Osteoblast (primary cell): ENCODE data around the gene PARN. TPM values are rescaled to one million over a fixed set of nuclear protein-coding genes. Genes with fewer than 3 reads are reported as not detected.

ENCODE experiments used
- DNase-seq: peaks from one replicate; pipeline ENCODE4 v3.0.0; 2011; ENCODE audit warnings: low spot score, mixed read lengths; ENCODE audit not compliant: insufficient read length; ENCODE audit errors: missing footprints
- H2AFZ ChIP-seq: 2 replicates; pipeline ENCODE4 v1.6.0; 2011; ENCODE audit warnings: mild to moderate bottlenecking, low read length
- H3K27ac ChIP-seq: 2 replicates; pipeline ENCODE4 v1.5.1; 2011; ENCODE audit warnings: mild to moderate bottlenecking, low read depth, low read length, moderate library complexity
- H3K27me3 ChIP-seq: 2 replicates; pipeline ENCODE4 v1.6.0; 2012; ENCODE audit warnings: mild to moderate bottlenecking, control low read depth, inconsistent platforms, low read length, moderate library complexity; ENCODE audit not compliant: insufficient read depth
- H3K36me3 ChIP-seq: 2 replicates; pipeline ENCODE4 v1.5.1; 2011; ENCODE audit warnings: mild to moderate bottlenecking, low read length, control low read depth, moderate library complexity; ENCODE audit not compliant: insufficient read depth
- H3K4me1 ChIP-seq: 2 replicates; pipeline ENCODE4 v1.5.1; 2011; ENCODE audit warnings: mild to moderate bottlenecking, low read length, control low read depth, moderate library complexity; ENCODE audit not compliant: insufficient read depth
- H3K4me2 ChIP-seq: 2 replicates; pipeline ENCODE4 v1.6.0; 2011; ENCODE audit warnings: mild to moderate bottlenecking, low read length; ENCODE audit not compliant: insufficient read depth
- H3K4me3 ChIP-seq: fragments of 200-600 bp; sonication (generic); 3 replicates; pipeline ENCODE4 v1.5.1; 2012; ENCODE audit warnings: mild to moderate bottlenecking, low read length, inconsistent platforms; ENCODE audit not compliant: insufficient read depth
- H3K79me2 ChIP-seq: 2 replicates; pipeline ENCODE4 v1.6.0; 2012; ENCODE audit warnings: mild to moderate bottlenecking, low read length, control low read depth, inconsistent platforms; ENCODE audit not compliant: insufficient read depth
- H3K9me3 ChIP-seq: 2 replicates; pipeline ENCODE4 v1.5.1; 2011; ENCODE audit warnings: low read depth, low read length, control low read depth
- H4K20me1 ChIP-seq: 2 replicates; pipeline ENCODE4 v1.6.0; 2012; ENCODE audit warnings: mild to moderate bottlenecking, low read length, control low read depth; ENCODE audit not compliant: insufficient read depth
- total RNA-seq: library from RNA; depleted of rRNA; stranded (reverse); fragments of >200 nt; gene quantifications from 2 replicates; pipeline ENCODE4 v1.2.3, GENCODE V29; 2012
- TF ChIP-seq, protein P1 (sequence below): IDR thresholded peaks from 2 replicates; pipeline ENCODE4 v1.5.1; 2011; ENCODE audit warnings: mild to moderate bottlenecking, low read depth, low read length, moderate library complexity; ENCODE audit errors: extremely low read depth

Gene PARN
- total RNA-seq, 1 donor: 40.9 TPM

DNA sequence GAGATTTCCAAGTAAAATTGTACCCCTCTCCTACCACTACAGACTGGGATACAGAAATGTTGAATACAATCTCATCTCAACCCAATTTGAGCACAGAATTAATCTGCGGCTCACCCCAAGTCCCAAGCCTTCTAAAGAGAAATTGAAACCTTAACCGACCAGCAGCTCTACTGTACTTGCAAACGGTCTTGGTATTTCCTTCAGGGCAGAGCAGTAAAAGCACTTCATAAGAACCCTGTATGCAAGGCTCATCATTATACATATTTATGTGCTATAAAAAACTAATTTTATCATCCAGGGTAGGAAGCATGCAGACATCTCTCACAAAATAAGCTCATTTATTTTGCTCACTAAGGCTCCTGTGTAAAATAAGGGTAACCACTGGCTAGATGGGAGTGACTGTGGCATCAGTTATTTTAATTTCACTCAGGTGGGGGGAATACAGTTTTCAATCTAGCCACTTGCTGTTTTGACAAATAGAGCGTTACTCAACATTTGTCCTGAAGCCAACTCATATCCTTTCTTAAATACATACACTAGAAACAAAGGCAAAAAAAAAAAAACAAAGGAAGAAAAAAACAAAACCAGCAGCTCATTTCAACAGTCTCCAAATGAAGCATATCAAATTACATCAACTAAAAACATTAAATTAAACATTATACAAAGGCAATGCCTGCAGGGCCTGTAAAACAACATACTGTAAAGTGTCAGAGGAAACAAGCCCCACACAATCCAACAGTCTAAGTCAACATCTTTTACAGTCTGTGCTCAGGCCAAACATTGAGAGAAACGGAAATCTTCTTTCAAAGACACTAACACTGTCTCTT is 65.0 kb downstream of the PARN start:
- no peaks in the 10 kb centered on the region for H3K9me3 ChIP-seq
- no peaks in the 10 kb centered on the region for H4K20me1 ChIP-seq
- H3K36me3 ChIP-seq: no peaks in the 10 kb centered on the region
- H3K4me3 ChIP-seq: peak overlapping the region; percentile 61
- TF ChIP-seq, protein P1, sequence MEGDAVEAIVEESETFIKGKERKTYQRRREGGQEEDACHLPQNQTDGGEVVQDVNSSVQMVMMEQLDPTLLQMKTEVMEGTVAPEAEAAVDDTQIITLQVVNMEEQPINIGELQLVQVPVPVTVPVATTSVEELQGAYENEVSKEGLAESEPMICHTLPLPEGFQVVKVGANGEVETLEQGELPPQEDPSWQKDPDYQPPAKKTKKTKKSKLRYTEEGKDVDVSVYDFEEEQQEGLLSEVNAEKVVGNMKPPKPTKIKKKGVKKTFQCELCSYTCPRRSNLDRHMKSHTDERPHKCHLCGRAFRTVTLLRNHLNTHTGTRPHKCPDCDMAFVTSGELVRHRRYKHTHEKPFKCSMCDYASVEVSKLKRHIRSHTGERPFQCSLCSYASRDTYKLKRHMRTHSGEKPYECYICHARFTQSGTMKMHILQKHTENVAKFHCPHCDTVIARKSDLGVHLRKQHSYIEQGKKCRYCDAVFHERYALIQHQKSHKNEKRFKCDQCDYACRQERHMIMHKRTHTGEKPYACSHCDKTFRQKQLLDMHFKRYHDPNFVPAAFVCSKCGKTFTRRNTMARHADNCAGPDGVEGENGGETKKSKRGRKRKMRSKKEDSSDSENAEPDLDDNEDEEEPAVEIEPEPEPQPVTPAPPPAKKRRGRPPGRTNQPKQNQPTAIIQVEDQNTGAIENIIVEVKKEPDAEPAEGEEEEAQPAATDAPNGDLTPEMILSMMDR: no peak
- peaks cover 3% of the 10 kb centered on the region for H3K79me2 ChIP-seq
- peak overlapping the region; percentile 88 for H3K4me2 ChIP-seq
- no peaks in the 10 kb centered on the region for H3K27me3 ChIP-seq
- H3K27ac ChIP-seq: peak overlapping the region; percentile 76
- H2AFZ ChIP-seq: peak overlapping the region; percentile 69
- H3K4me1 ChIP-seq: peaks cover 32% of the 10 kb centered on the region
- peak; percentile 90 for DNase-seq

DNA sequence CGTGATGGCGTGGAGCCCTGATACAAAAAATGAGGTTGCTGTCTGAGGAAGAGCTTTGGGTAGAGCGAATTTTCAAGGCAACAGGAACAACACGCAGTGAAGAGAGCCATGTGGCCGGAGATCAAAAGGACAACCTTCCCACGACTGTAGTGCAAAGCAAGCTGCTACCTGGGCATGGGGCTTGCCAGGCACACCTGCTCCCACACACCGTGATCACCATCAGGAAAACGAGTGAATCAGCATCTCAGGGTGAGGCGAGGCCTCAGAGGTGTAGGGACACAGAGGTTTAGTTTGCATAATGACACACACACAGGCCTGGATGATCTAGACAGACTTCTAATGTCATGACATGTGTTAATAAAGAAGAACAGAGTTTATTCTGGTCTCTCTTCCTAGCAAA is 65.7 kb downstream of the PARN start:
- Histone ChIP-seq H3K27ac (peak overlapping the region; percentile 76), H3K36me3 (no peaks in the 10 kb centered on the region)

DNA sequence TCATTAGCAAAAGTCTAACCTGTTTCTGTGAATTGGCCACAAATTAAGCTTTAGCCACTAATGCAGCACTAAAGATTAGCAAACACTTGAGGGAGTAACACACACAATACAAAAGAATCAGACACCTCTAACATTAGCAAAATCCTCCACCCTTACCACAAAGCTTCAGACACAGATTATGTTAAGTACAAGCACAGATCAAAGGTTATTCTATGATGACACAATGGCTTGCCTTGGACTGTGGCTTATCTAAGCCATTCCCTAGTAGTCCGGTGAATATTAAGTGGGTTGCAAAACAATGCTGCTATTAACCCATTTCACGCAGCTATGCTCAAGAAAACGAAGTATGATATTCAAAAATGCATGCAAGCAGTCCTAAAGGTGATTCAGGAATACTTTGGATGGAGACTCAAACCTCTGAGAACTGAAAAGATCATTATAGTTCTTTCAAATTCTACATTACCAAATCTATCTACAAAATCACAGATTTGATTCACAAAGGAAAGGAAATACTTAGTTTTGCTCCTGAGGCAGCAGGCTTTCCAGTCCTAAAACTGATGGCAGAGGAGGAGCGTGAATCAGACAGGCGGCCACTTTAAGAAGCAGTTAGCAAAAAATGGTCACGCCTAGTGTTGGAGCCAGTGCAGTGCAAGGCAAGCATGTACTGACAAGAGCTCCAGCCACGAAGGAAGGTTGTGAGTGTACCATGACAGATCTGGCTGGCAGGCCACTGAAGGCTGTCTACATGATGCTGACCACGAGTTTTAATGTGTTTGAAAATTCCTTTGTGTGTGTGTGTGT is 67.2 kb downstream of the PARN start:
- H3K27ac ChIP-seq: no peak overlapping the region
- H3K4me2 ChIP-seq: no peak overlapping the region
- H4K20me1 ChIP-seq: no peaks in the 10 kb centered on the region

More for the DNA sequence above, 65.7 kb downstream of the PARN start:
- H2AFZ ChIP-seq: peak overlapping the region; percentile 69
- peak overlapping the region; percentile 88 for H3K4me2 ChIP-seq
- DNase-seq: no peak
- TF ChIP-seq, protein P1: no peak
- no peaks in the 10 kb centered on the region for H3K9me3 ChIP-seq
- H3K27me3 ChIP-seq: no peaks in the 10 kb centered on the region
- H3K79me2 ChIP-seq: peaks cover 3% of the 10 kb centered on the region
- H3K4me1 ChIP-seq: peaks cover 34% of the 10 kb centered on the region
- H4K20me1 ChIP-seq: no peaks in the 10 kb centered on the region
- peak overlapping the region; percentile 61 for H3K4me3 ChIP-seq

More for the DNA sequence above, 67.2 kb downstream of the PARN start:
- no peak overlapping the region for H3K4me3 ChIP-seq
- peaks cover 34% of the 10 kb centered on the region for H3K4me1 ChIP-seq
- peaks cover 3% of the 10 kb centered on the region for H3K79me2 ChIP-seq
- no peak overlapping the region for H2AFZ ChIP-seq
- H3K36me3 ChIP-seq: no peaks in the 10 kb centered on the region
- no peaks in the 10 kb centered on the region for H3K9me3 ChIP-seq
- no peaks in the 10 kb centered on the region for H3K27me3 ChIP-seq
- TF ChIP-seq, protein P1: no peak
- no peak for DNase-seq
